WTC11 (cell line): ENCODE measurements around the gene PSAT1. TPM values are rescaled to one million over a fixed set of nuclear protein-coding genes. Genes with fewer than 3 reads are reported as not detected.

ENCODE experiments used
- ATAC-seq: fragments of 200-7000 bp; cut with Tn5 transposase; 2 replicates; pipeline ENCODE4 v1.10.0; 2021; ENCODE audit warnings: mild to moderate bottlenecking, moderate library complexity
- CTCF ChIA-PET: fragments of 300-600 bp; sonication (Branson Sonifier 250); formaldehyde crosslinking; loops from one replicate; lab custom pipeline; 2021; ENCODE audit warnings: antibody characterized with exemption; lab: Charles Lee
- POLR2A ChIA-PET: fragments of 350-600 bp; sonication (Branson Sonifier 250); formaldehyde crosslinking; loops from one replicate; lab custom pipeline; 2021; ENCODE audit warnings: antibody characterized with exemption; lab: Charles Lee
- DNase-seq: peaks from one replicate; pipeline ENCODE4 v3.0.0; 2021; ENCODE audit warnings: low spot score
- H3K27ac Mint-ChIP-seq: 2 replicates; pipeline ENCODE4 v1.8.0; 2021; ENCODE audit warnings: mixed read lengths
- H3K27me3 Mint-ChIP-seq: 2 replicates; pipeline ENCODE4 v1.8.0; 2021; ENCODE audit warnings: low read depth, mild to moderate bottlenecking, moderate library complexity, mixed read lengths
- H3K36me3 Mint-ChIP-seq: 2 replicates; pipeline ENCODE4 v1.8.0; 2021; ENCODE audit warnings: mixed read lengths
- H3K4me1 Mint-ChIP-seq: 2 replicates; pipeline ENCODE4 v1.8.0; 2022; ENCODE audit warnings: mixed read lengths
- H3K4me3 Mint-ChIP-seq: 2 replicates; pipeline ENCODE4 v1.8.0; 2021; ENCODE audit warnings: mild to moderate bottlenecking, moderate library complexity, mixed read lengths
- H3K9me3 Mint-ChIP-seq: 2 replicates; pipeline ENCODE4 v1.8.0; 2021; ENCODE audit warnings: mixed read lengths
- ATF3 ChIP-seq: sonication (generic); formaldehyde crosslinking; conservative IDR thresholded peaks from 2 replicates; pipeline ENCODE4 v1.8.1; 2022; ENCODE audit warnings: mild to moderate bottlenecking, missing genetic modification reagents
- CBFB ChIP-seq: sonication (generic); formaldehyde crosslinking; IDR thresholded peaks from 2 replicates; pipeline ENCODE4 v1.8.1; 2022; ENCODE audit warnings: mild to moderate bottlenecking, low read depth, missing genetic modification reagents
- CREB1 ChIP-seq: sonication (generic); formaldehyde crosslinking; IDR thresholded peaks from 2 replicates; pipeline ENCODE4 v1.8.0; 2023; ENCODE audit warnings: mild to moderate bottlenecking, missing genetic modification reagents
- E2F4 ChIP-seq: sonication (generic); formaldehyde crosslinking; IDR thresholded peaks from 2 replicates; pipeline ENCODE4 v1.8.1; 2022; ENCODE audit warnings: low read depth, mild to moderate bottlenecking, moderate library complexity, missing genetic modification reagents, borderline replicate concordance
- ELF4 ChIP-seq: sonication (generic); formaldehyde crosslinking; IDR thresholded peaks from 2 replicates; pipeline ENCODE4 v1.8.1; 2022; ENCODE audit warnings: low read depth, mild to moderate bottlenecking, moderate library complexity, missing genetic modification reagents
- ERG ChIP-seq: fragments of 250-450 bp; sonication (Bioruptor Pico); IDR thresholded peaks from 2 replicates; pipeline ENCODE4 v1.8.0; 2021; ENCODE audit warnings: mild to moderate bottlenecking
- FOXJ3 ChIP-seq: sonication (generic); formaldehyde crosslinking; IDR thresholded peaks from 2 replicates; pipeline ENCODE4 v1.9.0; 2021; ENCODE audit warnings: missing genetic modification reagents, mild to moderate bottlenecking, borderline replicate concordance
- IRF2 ChIP-seq: sonication (generic); formaldehyde crosslinking; IDR thresholded peaks from 2 replicates; pipeline ENCODE4 v1.8.0; 2022; ENCODE audit warnings: low read depth, missing genetic modification reagents, borderline replicate concordance
- MYBL2 ChIP-seq: sonication (generic); formaldehyde crosslinking; IDR thresholded peaks from 2 replicates; pipeline ENCODE4 v1.8.1; 2023; ENCODE audit warnings: mild to moderate bottlenecking, moderate library complexity, missing genetic modification reagents
- NFATC4 ChIP-seq: fragments of 250-450 bp; sonication (Bioruptor Pico); IDR thresholded peaks from 2 replicates; pipeline ENCODE4 v1.9.0; 2021; ENCODE audit warnings: mild to moderate bottlenecking
- NR3C1 ChIP-seq: sonication (generic); formaldehyde crosslinking; conservative IDR thresholded peaks from 2 replicates; pipeline ENCODE4 v1.8.1; 2023; ENCODE audit warnings: low read depth, mild to moderate bottlenecking, missing genetic modification reagents
- SOX15 ChIP-seq: fragments of 250-450 bp; sonication (Bioruptor Pico); IDR thresholded peaks from 2 replicates; pipeline ENCODE4 v1.9.0; 2021; ENCODE audit warnings: mild to moderate bottlenecking
- STAT6 ChIP-seq: sonication (generic); formaldehyde crosslinking; conservative IDR thresholded peaks from 2 replicates; pipeline ENCODE4 v1.8.1; 2023; ENCODE audit warnings: mild to moderate bottlenecking, low read depth, missing genetic modification reagents, moderate library complexity
- ZMAT4 ChIP-seq: fragments of 250-450 bp; sonication (Bioruptor Pico); IDR thresholded peaks from 2 replicates; pipeline ENCODE4 v1.9.0; 2021; ENCODE audit warnings: mild to moderate bottlenecking
- ZNF281 ChIP-seq: sonication (generic); formaldehyde crosslinking; IDR thresholded peaks from 2 replicates; pipeline ENCODE4 v1.8.0; 2023; ENCODE audit warnings: mild to moderate bottlenecking, missing genetic modification reagents
- ZNF416 ChIP-seq: fragments of 250-450 bp; sonication (Bioruptor Pico); IDR thresholded peaks from 2 replicates; pipeline ENCODE4 v1.9.0; 2021; ENCODE audit warnings: mild to moderate bottlenecking, inconsistent platforms
- ZNF532 ChIP-seq: fragments of 250-450 bp; sonication (Bioruptor Pico); IDR thresholded peaks from 2 replicates; pipeline ENCODE4 v1.9.0; 2021; ENCODE audit warnings: mild to moderate bottlenecking, borderline replicate concordance
- total RNA-seq: library from RNA; stranded (reverse); gene quantifications from 3 replicates; pipeline ENCODE4 v1.2.3, GENCODE V29; 2021

PSAT1 gene
- total RNA-seq, 1 experiment from 2014 or later: 240 TPM

- TF ChIP-seq ATF3 (no peak), ZNF281 (no peak), STAT6 (CRISPR knock-in tag) (no peak)
These were observed 1.7 kb upstream of the PSAT1 start (continued) for GRCh38 chr9:78295177-78295575.

GRCh38 chr9:78295731-78296130 lies 1.2 kb upstream of the PSAT1 start:
- Mint-ChIP-seq H3K27me3 (no peaks in the 10 kb centered on the region), H3K27ac (peak overlapping the region; percentile 97), H3K9me3 (no peaks in the 10 kb centered on the region), H3K4me1 (peaks cover 34% of the 10 kb centered on the region), H3K4me3 (peak overlapping the region; percentile 91), H3K36me3 (peaks cover 17% of the 10 kb centered on the region)
- DNase-seq (no peak), ATAC-seq (no peak)
- ChIA-PET CTCF (interaction anchor here (1.1 to 1.6 kb wide), 2 partner anchors 59 to 318 kb away, joined by 3 to 4 read pairs; partner anchors contain the start of gene CEP78), POLR2A (interaction anchor here (1.1 to 2.1 kb wide), 3 partner anchors 13 to 60 kb away, joined by 3 to 15 read pairs (median 4); partner anchors contain the start of gene CEP78)
- TF ChIP-seq ZNF416 (CRISPR knock-in tag) (no peak), MYBL2 (no peak), ZMAT4 (CRISPR knock-in tag) (no peak), CBFB (no peak), ELF4 (CRISPR knock-in tag) (no peak), FOXJ3 (CRISPR knock-in tag) (no peak), NFATC4 (no peak), NR3C1 (CRISPR knock-in tag) (no peak), SOX15 (CRISPR knock-in tag) (no peak), IRF2 (CRISPR knock-in tag) (no peak)

GRCh38 chr9:78296201-78296892 lies 578 bp upstream of the PSAT1 start:
- ChIA-PET POLR2A (interaction anchor here (0.6 to 2.1 kb wide), 23 partner anchors 8 to 1275 kb away, joined by 3 to 24 read pairs (median 4); partner anchors contain the start of genes CEP78 and TLE4), CTCF (interaction anchor here (1.1 to 1.6 kb wide), 5 partner anchors 11 to 319 kb away, joined by 3 to 7 read pairs (median 4); partner anchors contain the start of gene CEP78)
- peak; percentile 7 for ATAC-seq
- DNase-seq: peak; percentile 47
- H3K27me3 Mint-ChIP-seq: no peaks in the 10 kb centered on the region
- H3K9me3 Mint-ChIP-seq: no peaks in the 10 kb centered on the region
- H3K36me3 Mint-ChIP-seq: peaks cover 19% of the 10 kb centered on the region
- peak overlapping the region; percentile 91 for H3K4me3 Mint-ChIP-seq
- H3K4me1 Mint-ChIP-seq: peaks cover 34% of the 10 kb centered on the region
- peak overlapping the region; percentile 97 for H3K27ac Mint-ChIP-seq
- TF ChIP-seq ZNF416 (CRISPR knock-in tag): 0 out of 2 replicates have a peak, but pooled peaks have one; percentile 9
- TF ChIP-seq CREB1 (CRISPR knock-in tag): no peak
- TF ChIP-seq ERG: 0 out of 2 replicates have a peak, but pooled peaks have one; percentile 8
- no peak for TF ChIP-seq E2F4
- no peak for TF ChIP-seq ZNF532 (CRISPR knock-in tag)
